GM18499 (cell line): Measurements from ENCODE around the gene CTNNA2.

Experiments
- ATAC-seq: cut with Tn5 transposase; IDR thresholded peaks from one replicate; pipeline ENCODE4 v1.9.1; 2021; ENCODE audit warnings: moderate number of reproducible peaks; ENCODE audit not compliant: insufficient read depth, unreplicated experiment

The CTNNA2 gene

DNA sequence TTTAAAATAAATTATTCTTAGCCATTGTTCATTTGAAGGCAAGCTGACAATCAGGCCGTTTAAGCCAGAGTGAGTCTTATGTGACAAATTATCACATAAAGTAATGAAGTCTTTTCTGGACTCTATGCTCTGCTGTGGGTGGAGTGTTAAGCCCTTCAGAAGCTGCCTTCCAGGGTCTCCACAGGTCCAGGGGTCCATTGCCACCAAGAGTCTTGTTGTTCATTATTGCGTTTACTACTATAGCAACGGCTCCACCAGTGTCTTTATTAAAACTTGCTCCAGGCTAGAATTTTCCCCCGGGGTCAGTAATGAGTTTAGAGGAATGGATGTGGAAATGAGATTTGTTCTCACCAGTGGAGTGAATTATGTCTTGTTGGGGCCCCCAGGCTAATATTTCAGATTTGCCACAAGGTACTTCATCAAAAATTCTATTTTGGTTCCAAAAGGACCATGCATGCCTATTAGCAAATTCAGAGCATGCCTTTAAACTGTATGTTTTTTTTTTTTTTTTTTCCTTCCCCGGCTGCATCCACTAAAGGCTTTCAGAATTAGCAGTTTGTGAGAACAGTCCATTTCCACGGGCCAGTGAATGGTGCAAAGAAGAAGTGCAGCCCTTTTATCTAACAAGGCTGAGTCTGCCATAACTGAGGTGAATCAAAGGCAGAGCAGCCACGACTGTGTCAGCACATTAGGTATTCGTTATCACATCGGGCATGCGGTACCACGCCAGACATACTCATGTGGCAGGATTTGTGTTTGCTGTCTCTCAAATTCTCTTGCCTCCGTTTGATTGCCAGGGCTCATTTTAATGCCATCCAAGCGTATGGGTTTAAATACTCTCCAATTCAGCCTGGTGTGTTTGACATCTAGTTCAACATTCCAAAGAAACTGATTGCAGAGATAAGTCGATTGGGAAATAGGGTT is 817.9 kb downstream of the CTNNA2 start:
- no peak for ATAC-seq

DNA sequence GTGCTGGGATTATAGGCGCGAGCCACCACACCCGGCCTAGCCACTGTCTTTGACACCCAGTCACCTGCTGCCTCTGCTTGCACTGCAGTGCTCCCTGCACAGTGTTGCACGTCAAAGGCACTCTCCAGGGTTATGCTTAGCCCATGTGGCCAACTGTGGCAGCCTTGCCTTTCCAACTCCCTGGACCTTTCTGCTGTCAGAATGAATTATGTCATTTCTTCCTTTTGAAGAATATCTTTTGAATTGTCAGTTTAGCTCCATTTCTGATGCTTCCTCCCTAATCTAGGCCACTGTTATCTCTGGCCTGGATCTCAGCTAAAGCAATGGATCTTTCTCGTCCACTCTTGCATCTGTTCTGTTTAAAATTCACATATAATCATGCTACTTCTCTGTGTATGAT is 821.0 kb downstream of the CTNNA2 start:
- no peak for ATAC-seq

- no peak for ATAC-seq
Measured at GRCh38 chr2:80335411-80335810, 822.6 kb downstream of the CTNNA2 start.

GRCh38 chr2:80338794-80339193 is 825.9 kb downstream of the CTNNA2 start:
- no peak for ATAC-seq

DNA sequence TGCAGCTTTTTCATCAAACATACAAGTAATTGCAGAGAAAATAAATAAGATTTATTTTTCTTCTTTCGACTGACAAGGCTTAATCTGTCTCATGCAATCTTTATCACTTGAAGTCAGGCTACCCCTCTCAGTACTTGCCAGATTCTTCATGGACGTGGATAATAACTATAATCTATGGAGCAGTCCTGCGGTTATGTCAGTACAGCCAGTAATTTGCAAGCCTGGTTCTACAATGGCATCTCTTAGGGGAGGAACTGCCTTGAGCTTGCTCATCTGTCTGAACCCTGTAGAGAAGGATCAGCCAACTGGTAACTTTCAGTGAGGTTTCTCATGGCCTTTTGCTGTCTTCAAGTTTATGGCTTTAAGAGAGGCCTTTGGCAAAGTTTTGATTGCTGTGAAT is 827.2 kb downstream of the CTNNA2 start:
- no peak for ATAC-seq

DNA sequence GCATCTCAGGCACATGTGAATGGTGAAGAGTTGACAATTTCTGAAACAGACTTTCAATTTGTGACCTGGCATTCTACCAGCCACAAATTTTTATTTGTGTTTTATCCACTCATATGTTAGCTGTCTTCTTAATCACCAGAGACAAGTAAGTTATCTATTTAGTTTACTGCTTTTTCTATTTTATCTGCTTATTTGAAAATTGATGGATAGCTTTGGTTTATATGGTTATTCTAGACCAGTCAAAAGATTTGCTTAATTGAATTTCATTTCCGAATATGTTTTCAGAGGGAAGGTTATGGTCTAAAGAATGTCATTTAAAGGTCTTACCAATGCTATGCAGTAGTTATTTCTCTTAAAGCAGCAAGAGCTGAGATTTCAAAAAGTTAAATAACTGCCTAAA is 835.2 kb downstream of the CTNNA2 start:
- ATAC-seq, result no peak

GRCh38 chr2:80348953-80349352 is 836.1 kb downstream of the CTNNA2 start:
- ATAC-seq, result no peak

DNA sequence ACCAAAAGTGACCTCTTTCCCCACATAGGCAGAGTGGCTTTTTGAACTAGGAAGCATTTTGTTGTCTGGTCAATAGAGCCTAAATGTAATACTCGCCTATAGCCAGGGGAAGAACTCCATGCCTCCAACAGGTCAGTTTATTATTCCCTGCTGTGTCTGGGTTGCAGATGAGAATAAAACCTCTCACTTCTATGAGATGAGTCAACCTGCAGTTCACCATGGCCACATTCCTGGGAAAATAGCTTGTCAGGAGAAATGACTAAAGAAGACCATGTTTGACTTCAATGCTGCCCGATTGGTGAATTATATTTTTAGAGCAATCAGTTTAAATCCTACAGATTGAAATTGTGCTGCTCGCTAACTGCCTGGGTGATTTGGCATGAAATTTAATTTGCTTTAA is 838.4 kb downstream of the CTNNA2 start:
- no peak for ATAC-seq

DNA sequence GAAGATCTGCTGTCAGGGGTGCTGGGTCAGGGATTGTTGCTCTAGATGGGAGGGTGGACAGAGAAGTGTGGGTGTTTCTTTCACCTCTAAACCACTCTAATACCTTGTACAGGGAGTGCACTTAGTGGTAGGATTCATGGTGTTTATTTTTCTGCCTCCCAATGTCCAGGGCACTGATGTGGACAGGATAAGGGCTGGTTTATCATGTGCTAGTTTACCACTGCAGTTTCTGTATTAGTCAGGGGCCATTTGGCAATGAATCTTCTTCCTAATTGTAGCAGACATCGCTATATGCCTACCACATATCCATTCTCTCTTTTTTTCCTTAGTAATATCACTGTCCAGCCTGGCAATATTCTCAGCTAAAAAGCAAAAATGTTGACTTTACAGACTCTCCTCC is 842.0 kb downstream of the CTNNA2 start:
- ATAC-seq, result no peak

DNA sequence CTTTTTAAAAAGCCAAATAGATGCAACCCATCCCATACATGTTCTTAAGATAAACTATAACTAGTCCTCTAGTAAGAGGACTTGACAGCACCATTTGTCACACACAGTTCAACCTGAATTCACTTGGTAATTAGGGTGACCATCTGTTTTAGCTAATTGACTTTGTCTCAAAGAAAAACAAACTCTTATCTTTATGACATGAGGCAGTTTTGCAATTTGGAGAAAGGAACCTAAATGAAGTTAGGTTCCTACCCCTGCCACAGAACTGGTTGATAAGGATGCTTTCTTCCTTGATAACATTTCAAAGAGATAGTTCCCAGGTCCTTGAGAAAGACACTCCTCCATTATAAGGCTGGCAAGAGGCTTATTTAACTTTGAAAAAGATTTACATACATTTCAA is 849.1 kb downstream of the CTNNA2 start:
- ATAC-seq, result no peak

DNA sequence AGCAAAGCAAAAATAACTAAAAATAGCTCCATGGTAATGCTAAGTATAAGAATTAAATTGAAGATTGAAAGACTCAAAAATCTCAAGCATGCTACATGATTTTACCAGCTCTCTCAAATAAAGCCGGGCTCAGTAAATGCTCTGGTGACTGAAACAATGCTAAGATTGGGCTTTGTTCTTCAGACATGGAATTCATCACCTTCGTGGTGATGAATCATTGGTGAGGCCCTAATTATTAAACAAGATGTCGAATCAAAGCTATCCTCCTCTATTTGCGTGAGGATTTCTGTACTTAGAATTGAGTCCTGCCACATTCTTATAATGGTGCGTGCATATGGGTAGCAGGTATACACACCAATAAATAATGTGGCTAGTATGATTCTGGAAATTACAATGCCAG is 850.5 kb downstream of the CTNNA2 start:
- ATAC-seq, result no peak

DNA sequence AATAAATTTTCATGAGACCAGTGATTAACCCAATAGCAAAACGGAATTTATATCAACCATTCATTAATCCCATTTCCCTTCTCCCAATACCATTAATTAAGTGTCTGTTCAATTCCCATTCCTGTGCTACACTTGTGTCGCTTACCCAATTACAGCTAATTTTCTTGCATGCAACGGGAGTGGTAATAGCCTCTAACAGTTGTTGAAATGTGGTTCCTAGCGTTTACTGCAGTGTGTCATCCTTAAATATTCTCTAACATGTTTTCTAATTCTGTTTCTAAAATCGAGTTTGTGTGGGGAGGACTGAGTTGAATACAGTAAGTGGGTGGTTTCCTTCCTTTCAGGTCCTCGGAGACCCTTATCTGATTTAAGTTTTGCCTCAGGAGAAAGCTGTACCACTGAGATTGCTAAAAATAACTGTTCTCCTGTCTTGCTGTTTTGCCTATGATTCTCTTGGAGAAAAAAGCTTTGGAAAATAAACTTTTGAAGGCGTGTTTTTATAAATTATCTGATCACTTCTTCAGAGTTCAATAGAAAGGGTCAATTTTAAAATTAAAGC is 851.0 kb downstream of the CTNNA2 start:
- ATAC-seq, result no peak

DNA sequence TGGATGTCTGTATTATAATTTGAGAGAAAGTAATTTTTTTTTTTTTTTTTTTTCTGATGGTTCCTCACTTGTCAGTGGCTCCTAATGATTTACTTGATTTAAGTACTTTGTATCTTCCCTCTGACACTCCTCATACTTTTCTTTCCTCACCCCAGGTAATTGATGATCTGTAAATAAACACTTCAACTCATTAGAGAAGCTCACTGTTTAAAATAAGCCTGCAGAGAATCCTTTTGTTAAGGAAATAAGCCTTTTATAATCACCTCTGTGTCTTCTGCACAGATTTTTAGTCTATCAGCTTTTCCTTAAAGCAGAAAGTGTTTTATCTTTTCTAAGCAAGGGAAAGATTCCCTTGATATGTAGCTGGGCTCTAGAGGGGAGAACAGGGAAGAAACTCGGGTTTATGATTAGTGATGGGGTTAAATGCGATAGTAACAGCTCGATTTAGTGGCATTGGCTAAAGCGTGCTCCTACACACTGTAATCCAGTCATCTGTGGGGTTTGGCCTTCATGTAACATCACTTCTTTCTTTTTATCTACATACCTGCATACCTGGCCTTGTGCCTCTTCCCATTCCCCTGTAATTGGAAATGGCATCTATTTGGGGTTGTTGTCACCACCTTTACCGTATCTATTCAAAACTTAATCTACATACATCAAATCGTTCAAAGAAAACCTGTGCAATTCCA is 851.8 kb downstream of the CTNNA2 start:
- ATAC-seq, result no peak

DNA sequence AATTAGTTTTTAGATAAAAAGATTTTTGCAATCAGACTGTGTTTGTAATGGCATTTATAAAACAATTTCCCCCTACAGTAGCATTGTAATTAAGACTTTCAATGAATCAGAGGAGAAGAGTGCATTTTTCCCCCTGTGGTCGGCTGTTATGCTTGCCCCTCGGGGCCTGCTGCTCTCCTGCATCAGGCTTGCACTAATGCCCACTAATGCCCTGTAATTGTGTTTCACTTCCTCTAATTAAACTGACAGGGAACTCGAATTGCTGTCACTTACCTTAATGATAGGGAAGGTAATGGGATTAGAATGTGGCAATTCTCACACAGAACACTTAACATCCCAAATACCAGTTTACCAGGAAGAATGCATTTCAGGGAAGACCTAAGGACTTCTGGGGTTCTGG is 852.9 kb downstream of the CTNNA2 start:
- no peak for ATAC-seq

GRCh38 chr2:80370375-80371009 is 857.6 kb downstream of the CTNNA2 start:
- ATAC-seq, result no peak

DNA sequence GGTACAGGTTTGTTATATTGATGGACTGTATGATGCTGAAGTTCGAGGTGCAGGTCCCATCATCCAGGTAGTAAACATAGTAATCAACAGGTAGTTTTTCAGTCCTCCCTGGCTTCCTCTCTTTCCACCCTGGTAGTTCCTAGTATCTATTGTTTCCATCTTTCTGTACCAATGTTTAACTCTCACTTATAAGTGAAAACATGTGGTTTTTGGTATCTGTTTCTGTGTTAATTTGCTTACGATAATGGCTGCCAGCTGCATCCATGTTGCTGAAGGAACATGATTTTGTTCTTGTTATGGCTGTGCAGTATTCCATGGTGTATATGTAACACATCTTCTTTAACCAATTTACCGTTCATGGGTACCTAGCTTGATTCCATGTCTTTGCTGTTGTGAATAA is 861.3 kb downstream of the CTNNA2 start:
- ATAC-seq, result no peak

DNA sequence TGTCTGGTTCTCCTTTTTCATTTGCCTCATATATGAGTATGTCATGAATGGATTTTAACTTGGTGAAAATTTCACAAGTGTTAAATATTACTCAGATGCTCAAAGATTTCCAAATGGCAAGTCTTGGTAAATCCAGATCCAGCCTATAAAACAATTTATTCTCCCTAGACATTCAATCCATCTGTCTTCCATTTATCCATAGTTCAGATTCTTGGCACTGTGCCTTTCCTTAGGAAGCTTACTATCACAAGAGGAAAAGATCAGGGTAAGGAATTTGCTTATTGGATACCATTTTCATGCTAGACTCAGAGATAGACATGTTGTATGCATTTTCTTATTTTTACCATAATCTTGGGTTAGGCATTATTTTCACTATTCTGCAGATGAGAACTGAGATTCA is 864.2 kb downstream of the CTNNA2 start:
- ATAC-seq, result no peak

GRCh38 chr2:80380736-80381135 is 867.9 kb downstream of the CTNNA2 start:
- ATAC-seq, result no peak

DNA sequence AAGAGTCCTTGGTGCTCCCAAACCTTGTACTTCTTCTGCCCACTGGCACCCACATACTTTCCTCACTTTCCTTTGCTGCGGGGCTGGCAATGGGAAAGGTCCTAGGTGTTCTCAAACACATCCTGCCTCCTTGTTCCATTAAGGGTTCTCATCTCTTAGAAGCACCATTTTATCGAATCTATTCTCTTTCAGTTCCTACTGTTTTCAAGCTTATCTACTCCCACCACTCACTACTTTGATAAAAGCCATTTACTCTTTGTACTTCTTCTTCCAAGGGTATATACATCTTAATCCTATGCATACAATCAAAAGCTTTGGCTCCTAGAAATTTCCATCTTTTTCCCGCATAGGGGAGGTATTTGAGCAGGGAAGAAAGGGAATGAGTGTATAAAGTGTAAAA is 868.8 kb downstream of the CTNNA2 start:
- ATAC-seq, result no peak

DNA sequence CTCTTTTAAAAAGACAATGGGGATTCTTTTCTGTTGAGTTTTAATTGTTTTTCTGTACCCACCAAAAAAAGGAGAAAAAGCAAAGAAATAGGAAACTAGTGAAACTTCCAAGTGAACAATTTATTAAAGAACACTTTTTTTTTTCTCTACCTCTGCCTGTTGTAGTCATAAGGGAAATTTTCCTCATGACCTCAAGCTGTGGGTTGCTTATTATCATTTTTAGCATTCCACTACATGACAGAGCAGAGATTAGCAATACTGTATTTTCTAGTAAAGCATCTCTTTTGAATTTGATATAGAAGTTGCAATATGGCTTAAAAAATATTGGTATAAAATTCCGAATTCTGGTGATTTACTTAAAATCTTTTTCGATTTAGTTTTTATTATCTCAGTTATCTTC is 879.6 kb downstream of the CTNNA2 start:
- ATAC-seq, result no peak

DNA sequence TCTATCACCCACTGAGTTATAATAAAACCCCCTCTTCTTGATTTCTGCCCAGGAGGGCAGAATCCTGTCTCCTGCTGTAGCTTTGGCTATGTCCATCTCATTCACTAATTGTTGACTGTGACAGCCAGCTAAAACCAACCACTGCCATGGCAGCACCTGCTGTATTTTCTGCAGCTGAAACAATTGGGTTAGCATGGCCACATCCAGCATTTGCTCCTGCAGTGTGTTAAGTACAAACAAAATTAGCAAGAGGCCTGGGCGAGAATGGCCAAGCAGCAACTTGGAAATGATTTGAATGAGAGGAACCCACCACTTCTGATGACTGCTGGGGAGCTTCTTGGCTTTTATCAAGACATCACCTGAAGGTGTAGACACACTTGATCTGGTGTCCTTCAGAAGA is 881.1 kb downstream of the CTNNA2 start:
- ATAC-seq, result no peak
